Adipose tissue (tissue), 3 donors: ENCODE data around the gene SPDYC. TPM values are rescaled to one million over a fixed set of nuclear protein-coding genes. Genes with fewer than 3 reads are reported as not detected.

Experiments used
- H3K27ac ChIP-seq: one replicate; pipeline ENCODE4 v1.5.1; 2013; ENCODE audit warnings: low read depth, low read length
- WGBS, 3 donors: extraction: QIAGEN DNeasy Blood & Tissue Kit; methylation state at CpG; one replicate each; pipeline ENCODE4 v1.1.7; 2013; 5-methylcytosine and 5-hydroxymethylcytosine counted together
- polyA plus RNA-seq, 3 donors: library from polyadenylated mRNA; stranded (reverse); fragments of 200-250 nt; gene quantifications; one replicate each; pipeline ENCODE4 v1.2.3, GENCODE V29; 2013
- donor health status: healthy with polysubstance abuse.
- donor health status: Bipolar disorder and iron deficiency.
- donor health status: healthy.

SPDYC gene, protein sequence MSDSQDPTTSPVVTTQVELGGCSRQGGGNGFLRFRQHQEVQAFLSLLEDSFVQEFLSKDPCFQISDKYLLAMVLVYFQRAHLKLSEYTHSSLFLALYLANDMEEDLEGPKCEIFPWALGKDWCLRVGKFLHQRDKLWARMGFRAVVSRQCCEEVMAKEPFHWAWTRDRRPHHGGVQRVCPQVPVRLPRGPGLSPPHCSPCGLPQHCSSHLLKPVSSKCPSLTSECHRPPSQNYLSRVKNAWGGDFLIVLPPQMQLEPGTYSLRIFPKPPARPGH
- polyA plus RNA-seq = not detected

DNA sequence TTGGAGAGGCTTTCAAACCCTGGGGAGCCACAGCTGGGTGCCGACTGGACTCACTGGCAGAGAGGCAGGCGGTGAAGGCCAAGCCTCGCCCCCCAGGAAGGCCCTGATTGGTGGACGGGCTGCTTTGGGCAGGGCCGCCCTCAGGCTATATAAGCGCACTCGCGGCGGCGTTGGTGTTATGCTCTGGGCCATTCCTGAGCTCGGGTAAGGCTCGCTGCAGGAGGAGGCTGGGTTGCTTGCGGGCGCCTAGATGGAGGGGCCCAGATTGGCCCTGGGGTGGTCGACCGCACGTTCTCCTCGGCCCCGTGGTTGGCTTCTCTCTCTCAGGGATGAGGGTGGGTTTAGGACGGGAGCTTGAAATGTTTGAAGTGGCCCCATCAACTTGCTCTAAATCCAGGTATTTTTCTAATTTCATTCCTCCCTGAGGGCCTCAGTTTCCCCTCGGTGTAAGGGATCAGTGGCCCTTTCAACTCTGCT, at the start of gene SPDYC:
Gene SPDYC (plus strand): TSS at position 176 of the 477 bp plus-strand sequence. CDS start 1,125 bp downstream, outside the sequence.
- 92 to 94% (median 93%) methylated on average over 21 of the region's 21 CpGs for WGBS, 3 donors
- no peak within 1 kb of the TSS for H3K27ac ChIP-seq

DNA sequence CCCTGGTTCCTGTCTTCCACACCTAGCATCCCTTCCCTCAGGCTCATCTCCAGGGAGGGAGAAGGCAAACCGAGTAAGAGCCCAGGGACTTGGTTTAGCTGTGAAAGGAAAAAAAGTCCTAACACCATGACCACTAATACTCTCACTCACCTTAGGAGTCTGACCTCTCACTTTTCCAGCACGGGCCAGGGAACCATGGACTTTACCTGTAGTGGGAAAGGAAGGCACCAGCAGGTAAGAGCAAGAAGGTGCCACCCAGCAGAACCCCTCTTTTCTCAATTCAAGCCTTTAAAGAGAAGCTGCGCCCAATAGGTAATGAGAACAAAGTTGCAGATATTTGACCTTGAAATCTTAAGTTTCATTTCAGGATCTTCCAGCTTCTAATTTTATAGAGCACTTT, 49.2 kb upstream of the SPDYC start:
- no peak overlapping the region for H3K27ac ChIP-seq
- WGBS, 3 donors = 69 to 92% (median 81%) methylated on average over 3 of the region's 3 CpGs

DNA sequence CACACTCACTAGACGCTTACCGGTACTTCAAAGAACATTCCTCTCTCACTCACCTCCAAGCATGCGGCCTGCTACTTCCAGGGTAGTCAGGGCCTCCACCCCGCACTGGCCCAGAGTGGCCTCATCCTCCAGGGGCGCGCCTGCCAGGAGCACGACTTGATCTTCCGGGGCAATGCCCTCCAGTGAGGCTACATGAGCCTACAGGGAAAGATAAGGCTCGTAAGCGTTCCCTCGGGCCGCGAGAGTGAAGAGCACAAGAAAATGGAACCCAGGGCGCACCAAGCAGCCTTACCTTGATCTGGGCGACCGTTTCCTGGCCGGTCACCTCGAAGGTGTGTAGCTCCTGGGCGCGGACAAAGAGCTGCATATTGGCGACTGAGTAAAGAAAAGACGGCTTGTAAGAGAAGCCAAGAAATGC, 48.6 kb upstream of the SPDYC start:
- WGBS, 3 donors = 0 to 1% (median 1%) methylated on average over 22 of the region's 22 CpGs

DNA sequence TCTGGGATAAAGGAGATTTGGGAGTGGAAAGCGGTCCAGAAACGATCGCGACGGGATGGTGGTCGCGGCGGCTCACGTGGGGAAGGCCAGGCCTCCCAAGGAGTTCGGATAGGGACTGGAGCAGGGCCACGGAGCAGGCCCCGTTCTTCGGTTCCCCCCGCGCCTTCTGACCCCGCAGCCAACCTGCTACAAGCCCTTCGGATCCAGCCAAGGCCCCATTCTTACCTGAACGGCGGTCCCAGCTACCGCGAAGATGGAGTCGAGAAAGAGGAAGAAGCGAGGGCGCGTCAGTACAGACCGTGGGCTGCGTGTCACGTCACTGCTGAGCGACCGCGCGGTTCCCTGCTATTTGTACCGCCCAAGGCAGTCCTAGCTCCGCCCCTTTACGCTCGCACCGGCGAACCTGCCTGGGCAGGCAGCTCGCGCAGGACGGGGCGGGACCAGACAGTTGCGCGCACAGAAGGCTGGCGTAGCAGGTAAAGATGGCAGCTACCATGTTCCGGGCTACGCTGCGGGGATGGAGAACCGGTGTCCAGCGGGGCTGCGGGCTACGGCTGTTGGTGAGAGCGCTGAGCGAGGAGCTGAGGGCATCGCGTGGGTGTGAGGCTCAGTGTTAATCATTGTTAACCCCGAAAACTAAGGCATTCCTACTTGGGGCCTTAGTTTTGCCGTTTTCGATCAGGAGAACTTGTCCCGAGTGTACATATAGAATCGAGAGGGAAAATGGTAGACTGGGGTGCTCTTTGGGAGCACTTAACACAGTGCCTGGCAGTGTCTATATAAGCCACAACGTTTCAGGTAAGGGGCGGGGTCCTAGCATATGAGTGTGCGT, 48.0 kb upstream of the SPDYC start, which contains the start of the genes FAU and MRPL49:
Gene FAU (minus strand): TSS at position 270 of the 832 bp plus-strand sequence. CDS start 321 bp downstream, outside the sequence.
Gene MRPL49 (plus strand): TSS at position 457 of the 832 bp plus-strand sequence. CDS start 26 bp downstream, at position 483.
- 0% methylated on average over 64 of the region's 64 CpGs for WGBS, 3 donors
- H3K27ac ChIP-seq = peak within 1 kb of the TSS; percentile 70

More for the DNA sequence above, 48.6 kb upstream of the SPDYC start:
- H3K27ac ChIP-seq = peak overlapping the region; percentile 68

DNA sequence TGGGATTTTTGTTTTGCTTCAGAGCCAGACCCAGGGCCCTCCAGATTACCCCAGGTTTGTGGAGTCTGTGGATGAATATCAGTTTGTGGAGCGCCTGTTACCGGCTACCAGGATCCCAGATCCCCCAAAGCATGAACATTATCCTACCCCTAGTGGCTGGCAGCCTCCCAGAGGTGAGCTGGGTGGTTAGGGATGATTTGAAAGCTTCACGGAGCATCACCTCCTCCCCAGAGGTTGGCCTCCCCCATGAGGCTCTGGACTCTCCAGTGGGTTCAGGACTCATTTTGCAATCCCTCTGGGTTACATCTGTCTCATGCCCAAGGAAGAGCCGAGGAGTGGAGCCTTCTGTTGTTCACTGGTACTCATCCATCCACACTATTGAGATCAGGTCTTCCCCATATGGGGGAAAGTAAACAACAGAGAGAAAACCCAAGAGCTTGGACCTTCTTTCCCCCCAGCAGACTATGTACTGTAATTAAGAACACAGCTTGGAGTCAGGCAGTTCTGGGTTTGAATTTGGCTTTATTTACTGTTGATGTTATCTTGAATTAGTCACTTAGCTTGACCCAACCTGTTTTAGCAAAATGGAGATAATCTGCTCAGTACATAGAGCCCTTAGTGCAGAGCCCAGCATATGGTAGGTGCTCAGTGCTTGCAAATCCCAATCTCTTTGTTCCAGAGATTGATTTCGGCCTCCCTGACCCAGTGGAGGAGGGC, 45.4 kb upstream of the SPDYC start:
- WGBS, 3 donors = 86 to 90% (median 89%) methylated on average over 5 of the region's 5 CpGs
- no peak overlapping the region for H3K27ac ChIP-seq

DNA sequence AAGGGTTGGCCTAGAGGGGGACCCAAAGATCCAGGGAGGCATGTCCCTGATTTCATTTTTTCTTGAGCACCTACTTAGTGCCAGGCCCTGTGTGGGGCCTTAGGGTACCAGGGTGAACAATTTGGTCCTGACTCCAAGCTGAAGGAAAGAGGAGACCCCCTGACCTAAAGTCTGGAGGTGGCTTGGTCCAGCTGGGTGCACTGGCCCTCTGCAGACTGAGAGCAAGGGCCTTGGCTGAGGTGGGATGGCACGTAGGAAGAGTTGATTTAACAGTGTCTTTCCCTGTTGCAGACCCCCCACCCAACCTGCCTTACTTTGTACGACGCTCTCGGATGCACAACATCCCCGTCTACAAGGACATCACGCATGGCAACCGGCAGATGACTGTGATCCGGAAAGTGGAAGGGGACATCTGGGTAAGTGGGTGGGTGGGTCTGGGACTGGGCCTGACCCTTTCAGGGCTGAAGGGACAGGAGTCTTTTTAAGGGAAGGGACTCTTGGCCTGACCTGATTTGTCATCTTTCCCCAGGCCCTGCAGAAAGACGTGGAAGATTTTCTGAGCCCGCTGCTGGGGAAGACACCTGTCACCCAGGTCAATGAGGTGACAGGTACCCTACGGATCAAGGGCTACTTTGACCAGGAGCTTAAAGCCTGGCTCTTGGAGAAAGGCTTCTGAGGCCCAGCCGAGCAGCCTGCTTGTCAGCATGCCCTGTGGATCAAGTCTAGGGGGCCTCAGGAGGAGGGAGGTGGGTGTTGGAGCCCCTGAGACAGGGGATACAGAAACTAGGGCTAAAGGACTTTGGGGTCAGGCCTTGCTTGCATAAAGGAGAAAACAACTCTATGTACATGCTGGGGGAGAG, 44.6 kb upstream of the SPDYC start:
- no peak overlapping the region for H3K27ac ChIP-seq
- 85 to 90% (median 88%) methylated on average over 12 of the region's 12 CpGs for WGBS, 3 donors

DNA sequence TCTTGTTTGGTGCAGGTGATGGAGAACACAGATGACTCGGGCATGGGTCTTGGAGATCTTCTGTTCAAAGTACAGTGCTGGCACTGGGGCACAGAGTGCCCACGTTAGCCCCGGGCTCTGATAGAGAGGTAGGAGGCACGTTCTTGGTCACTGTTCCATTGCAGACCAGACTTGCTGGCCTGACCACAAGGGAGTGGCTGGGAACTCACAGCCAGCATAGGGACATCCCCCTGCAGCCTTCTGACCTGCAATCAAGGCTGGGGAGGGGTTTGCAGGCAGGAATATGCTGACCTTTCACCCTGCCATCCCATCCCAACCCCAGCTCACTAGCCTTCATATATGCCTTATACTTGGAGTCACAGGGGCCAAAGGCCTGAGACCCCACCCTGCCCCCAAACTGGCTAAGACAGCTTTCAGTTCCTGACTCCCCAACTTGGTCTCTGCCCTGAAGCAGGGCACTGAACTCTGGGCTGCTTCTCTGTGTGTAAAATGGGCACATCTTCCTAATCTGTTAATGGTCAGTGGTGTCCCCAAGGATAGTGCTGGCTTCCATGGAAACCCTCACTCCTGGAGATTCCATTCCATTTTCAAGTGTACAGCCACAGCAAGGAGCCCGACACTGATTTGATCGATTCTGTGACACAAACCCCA, 43.3 kb upstream of the SPDYC start:
- 74 to 79% (median 75%) methylated on average over 6 of the region's 6 CpGs for WGBS, 3 donors
- no peak overlapping the region for H3K27ac ChIP-seq

DNA sequence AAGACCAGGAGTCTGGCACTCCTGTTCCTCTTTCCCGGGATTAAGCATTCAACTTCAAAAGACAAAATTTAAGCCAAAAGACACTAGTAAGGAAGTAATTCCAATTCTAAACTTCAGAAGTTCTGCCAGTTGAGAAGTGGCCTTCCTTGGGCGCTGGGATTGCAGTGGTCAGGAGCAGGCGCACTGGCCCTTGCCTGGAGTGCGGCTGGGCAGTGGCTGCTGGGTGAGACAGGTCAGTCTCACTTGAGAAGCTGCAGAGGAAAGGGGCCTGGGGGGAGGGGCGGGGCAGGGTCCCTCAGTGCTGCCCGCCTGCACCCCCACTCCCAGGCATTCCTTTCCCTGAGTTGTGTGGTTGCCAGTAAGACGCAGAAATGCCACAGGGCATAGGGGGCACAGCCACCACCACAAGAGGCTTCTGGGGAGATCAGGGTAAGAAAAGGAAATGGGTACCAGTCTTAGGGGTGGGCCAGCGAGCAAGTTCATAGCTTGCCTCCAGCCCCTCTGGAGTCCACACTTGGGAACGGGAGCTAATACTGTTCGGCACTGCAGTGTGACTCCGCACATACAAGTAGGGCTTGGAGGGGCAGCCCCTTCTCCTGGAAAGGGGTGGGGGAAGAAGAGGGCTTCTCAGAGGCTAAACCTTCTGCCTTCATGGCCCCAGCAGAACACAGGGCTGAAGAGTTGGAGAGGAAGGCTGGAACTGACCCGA, 42.4 kb upstream of the SPDYC start:
- 74 to 80% (median 76%) methylated on average over 12 of the region's 12 CpGs for WGBS, 3 donors
- no peak overlapping the region for H3K27ac ChIP-seq

DNA sequence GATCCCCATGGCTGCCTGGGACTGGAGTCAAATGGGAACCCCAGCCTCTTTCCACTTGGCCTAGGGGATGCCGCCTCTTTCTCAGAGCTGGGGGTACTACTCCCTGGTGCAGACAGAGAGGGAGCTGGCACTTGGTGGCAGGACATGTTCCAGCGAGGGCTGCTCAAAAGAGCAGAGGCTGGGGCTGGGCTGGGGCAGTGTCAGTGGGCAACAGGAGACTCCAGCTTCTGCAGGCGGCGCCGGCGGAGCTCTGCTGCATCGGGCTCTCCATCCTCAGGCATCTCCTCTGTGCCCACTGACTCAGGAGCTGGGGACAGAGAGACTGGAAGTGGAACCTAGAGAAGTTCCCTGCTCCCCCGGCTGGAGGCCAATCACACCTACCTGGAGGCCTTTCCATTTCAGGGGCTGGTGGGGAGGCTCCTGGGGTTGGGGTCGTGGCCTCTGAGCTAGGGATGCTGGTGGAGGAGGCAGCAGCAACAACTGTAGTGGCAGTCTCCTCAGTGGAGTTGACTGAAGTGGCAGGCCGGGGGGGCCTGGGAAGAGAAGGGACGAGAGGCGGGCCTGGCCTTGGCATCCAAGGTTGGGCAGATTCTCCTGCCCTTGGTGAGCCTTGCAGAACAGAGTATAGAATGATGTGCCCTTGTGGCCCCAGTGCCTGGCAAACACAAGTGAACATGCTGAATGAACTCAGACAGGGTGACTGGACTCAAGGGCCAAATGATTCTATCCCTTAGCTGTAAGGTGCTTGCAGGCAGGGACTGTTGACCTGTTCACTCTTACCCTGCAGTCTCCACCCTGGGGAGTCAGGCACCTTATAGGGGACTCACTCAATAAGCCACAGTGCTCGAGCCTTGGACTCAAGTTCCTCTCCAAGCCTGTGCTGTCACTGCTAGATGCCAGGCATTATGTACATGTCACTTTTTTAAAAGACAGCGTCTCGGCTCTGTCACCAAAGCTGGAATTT, 41.6 kb upstream of the SPDYC start:
- H3K27ac ChIP-seq = no peak overlapping the region
- 74 to 88% (median 87%) methylated on average over 15 of the region's 15 CpGs for WGBS, 3 donors

DNA sequence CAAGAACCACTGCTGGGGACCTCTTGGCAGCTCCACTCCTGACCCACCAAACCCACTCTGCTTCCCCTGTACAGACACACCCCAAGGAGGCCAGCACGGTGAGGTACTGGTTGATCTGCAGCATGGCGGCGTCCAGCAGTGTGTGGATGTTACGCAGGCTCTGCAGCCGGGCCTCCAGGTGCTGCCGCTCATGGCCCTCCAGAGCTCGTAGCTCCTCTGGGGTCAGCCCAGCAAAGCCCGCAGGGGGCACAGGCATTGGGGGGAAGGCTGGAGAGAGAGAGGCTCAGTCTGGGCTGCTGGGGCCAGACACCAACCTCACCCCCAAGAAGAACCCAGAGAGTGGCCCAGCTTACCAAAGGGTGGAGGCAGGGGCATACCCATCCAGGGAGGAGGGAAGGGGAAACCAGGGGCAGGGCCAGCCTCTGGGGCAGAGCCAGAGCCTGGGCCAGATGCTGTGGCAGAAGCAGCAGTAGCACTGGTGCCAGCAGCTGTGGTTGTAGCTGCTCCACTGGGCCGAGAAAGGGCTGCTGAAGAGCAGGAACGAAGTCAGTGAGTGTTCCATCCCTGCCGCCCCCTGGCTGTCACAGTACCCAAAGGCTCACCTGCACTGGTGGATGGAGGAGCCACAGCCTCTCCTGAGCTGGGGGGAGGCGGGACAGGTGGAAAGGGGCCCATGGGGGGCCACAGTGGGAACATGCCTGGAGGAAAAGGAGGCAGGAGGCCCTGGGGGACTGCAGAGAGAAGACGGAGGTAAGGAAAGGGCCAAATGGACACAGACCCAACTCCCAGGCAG, 40.2 kb upstream of the SPDYC start:
- no peak overlapping the region for H3K27ac ChIP-seq
- WGBS, 3 donors = 72 to 89% (median 88%) methylated on average over 13 of the region's 13 CpGs

DNA sequence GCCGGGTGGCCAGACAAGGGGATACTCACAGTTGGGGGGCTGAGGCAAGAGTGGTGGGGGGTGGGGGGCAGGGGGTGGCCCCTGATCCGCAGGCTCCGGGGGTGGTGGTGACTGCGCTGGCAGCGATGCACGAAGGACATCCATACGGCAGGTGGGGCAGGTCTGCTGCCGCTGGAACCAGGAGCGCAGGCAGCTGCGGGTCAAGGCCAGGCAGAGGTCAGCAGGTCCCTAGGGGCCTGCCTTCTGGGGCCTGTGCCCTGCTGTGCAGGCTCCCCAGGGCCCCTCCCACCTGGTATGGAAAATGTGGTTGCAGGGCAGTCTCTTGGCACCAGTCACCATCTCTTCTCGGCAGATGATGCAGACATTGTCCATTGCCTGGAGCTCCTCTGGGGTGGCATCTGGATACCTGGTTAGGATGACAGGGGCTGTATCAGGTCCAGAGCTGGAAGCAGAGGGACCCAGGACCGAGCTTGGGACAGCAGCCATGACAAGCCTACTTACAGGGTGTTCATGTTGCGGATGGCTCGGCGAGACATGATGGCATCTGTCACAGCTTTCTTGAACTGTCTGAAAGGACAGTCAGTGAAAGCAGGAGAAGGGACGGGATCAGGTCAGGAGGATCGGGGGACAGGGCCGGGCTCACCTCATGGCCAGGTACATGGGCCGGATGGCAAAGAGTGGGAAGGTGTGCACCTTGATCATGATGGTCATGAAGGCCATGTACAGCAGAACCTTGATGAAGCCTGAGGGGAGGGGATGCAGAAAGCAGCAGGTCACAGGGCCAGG, 39.2 kb upstream of the SPDYC start:
- WGBS, 3 donors = 70 to 86% (median 84%) methylated on average over 18 to 19 of the region's 19 CpGs

DNA sequence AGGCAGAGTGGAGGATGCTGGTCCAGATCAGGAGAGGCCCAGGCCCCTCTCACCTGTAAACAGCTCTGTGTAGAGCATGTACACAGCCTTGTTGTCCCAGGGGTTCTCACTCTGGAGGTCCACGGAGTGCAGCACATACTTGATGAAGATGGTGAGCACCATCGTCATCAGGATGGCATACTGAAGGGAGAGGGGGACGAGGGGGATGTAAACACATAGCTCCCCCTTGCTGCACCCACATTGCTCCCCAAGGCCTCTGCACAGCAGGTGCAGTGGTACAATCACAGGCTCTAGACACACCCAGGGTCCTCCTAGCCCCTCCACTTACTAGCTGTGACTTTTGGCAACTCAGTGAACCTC, 38.6 kb upstream of the SPDYC start:
- no peak overlapping the region for H3K27ac ChIP-seq
- 51 to 83% (median 81%) methylated on average over 3 of the region's 3 CpGs for WGBS, 3 donors

More for the DNA sequence above, 39.2 kb upstream of the SPDYC start:
- no peak overlapping the region for H3K27ac ChIP-seq

DNA sequence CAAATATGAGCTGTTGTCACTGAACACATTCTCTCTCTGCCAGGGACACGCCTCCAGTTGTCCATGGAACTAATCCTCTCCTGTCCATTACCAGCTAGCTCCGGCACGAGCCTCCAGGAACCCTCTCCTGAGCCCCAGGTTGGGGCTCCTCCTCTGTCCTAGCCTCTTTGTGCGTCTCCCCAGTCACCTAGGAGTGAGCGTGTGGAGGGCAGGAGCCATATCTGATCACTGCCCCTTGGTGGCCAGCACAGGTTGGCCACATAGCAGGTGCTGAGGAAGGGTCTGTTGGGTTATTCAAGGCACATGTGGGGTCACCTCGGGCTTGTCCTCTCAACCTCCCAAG, 38.2 kb upstream of the SPDYC start:
- H3K27ac ChIP-seq = no peak overlapping the region
- 53 to 77% (median 69%) methylated on average over 6 of the region's 6 CpGs for WGBS, 3 donors

DNA sequence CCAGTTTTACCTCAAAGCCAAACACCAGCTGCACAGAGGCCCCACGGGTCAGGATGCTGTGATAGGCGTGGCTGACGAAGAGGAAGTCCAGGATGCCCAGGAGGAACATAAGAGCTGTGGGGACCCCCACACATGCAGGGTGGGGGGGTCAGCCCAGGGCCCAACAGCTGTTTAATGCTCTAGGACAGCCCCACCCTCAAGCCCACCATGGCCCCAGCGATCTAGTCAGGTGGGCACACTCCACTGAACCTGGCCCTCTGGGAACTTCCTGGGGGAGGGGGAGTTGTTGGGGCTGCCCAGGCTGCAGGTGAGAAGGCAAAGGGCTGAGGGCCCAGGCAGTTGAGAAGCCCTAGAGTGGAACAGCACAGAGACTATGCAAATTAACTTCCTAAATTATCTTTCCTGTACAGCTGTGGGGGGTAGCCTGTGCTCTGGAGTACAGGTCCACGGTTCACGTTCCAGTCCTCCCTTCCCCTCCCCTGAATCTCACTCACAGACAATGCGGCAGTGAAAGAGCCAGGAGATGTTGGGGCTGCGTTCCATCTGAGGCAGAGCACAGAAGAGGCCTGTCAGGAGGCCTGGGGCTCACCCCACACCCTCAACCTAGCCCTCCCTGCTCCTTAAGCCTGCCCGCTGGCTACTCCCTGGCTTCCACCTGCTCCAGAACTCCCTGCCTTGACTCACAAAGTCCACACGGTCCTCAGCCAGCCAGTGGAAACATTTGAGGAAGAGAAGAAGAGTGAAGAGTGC, 37.6 kb upstream of the SPDYC start:
- H3K27ac ChIP-seq = no peak overlapping the region
- WGBS, 3 donors = 53 to 59% (median 53%) methylated on average over 10 of the region's 10 CpGs
